Breast epithelium (tissue), 4 donors: ENCODE results near the gene CHST15. TPM values are rescaled to one million over a fixed set of nuclear protein-coding genes. Genes with fewer than 3 reads are reported as not detected.
A peak's percentile ranks its signal among the peaks of the same experiment; 100 is the strongest.

Experiments used
- DNase-seq, 2 donors: peaks; one replicate each; pipeline ENCODE4 v3.0.0-alpha.2; 2019; ENCODE audit warnings: low spot score in 2 of 2
- H3K27ac ChIP-seq, 2 donors: fragments of 200-600 bp; sonication (generic) in 1 of 2; one replicate each; pipeline ENCODE4 v1.5.1; 2016 to 2019; ENCODE audit warnings: mild to moderate bottlenecking in 1 of 2
- H3K27me3 ChIP-seq, 2 donors: fragments of 200-600 bp; sonication (generic) in 1 of 2; one replicate each; pipeline versions ENCODE4 v1.5.1 to v1.6.0; 2017 to 2019; ENCODE audit warnings: control low read depth in 1 of 2, mild to moderate bottlenecking in 1 of 2
- H3K36me3 ChIP-seq: fragments of 200-600 bp; one replicate; pipeline ENCODE4 v1.5.1; 2019
- H3K4me1 ChIP-seq, 2 donors: fragments of 200-600 bp; sonication (generic); one replicate each; pipeline ENCODE4 v1.5.1; 2016 to 2019; ENCODE audit warnings: control low read depth in 1 of 2
- H3K4me3 ChIP-seq, 3 donors: fragments of 200-600 bp; sonication (generic); 1 replicate in 2 of 3; 2 replicates in 1 of 3; pipeline ENCODE4 v1.5.1; 2016 to 2019; ENCODE audit warnings: mild to moderate bottlenecking in 3 of 3, moderate library complexity in 2 of 3
- H3K9me3 ChIP-seq, 2 donors: fragments of 200-600 bp; sonication (generic) in 1 of 2; one replicate each; pipeline ENCODE4 v1.5.1; 2016 to 2019; ENCODE audit warnings: control low read depth in 1 of 2
- CTCF ChIP-seq, 3 donors: fragments of 450-650 bp; IDR thresholded peaks; one replicate each; pipeline ENCODE4 v1.5.1; 2016 to 2017; ENCODE audit warnings: antibody characterized with exemption in 3 of 3, mild to moderate bottlenecking in 3 of 3, moderate library complexity in 3 of 3
- POLR2A ChIP-seq: fragments of 450-650 bp; IDR thresholded peaks from one replicate; pipeline ENCODE4 v1.6.1; 2016; ENCODE audit warnings: antibody characterized with exemption, mild to moderate bottlenecking, moderate library complexity
- POLR2AphosphoS5 ChIP-seq, 3 donors: sonication (generic); formaldehyde crosslinking; IDR thresholded peaks; one replicate each; pipeline ENCODE4 v1.6.1; 2017; ENCODE audit warnings: antibody characterized with exemption in 3 of 3
- intact Hi-C: fragments of 100-400 bp; cut with DNase I; formaldehyde crosslinking; loops from one replicate; pipeline ENCODE4 v1.15.1; 2023; ENCODE audit warnings: low total_unique reads
- total RNA-seq, 3 donors: library from RNA; depleted of rRNA; stranded (reverse); fragments of >200 nt; gene quantifications; one replicate each; pipeline ENCODE4 v1.1.0, GENCODE V29; 2016

CHST15 gene
- total RNA-seq, 3 donors from 2014 or later = 19.0 to 57.8 (median 56.4) TPM

GRCh38 chr10:124065382-124066125, 27.8 kb downstream of the CHST15 start:
- no peaks in the 10 kb centered on the region for H3K36me3 ChIP-seq
- intact Hi-C loops = no loop called here
- peak overlapping the region; percentile 46 to 49 for H3K27ac ChIP-seq
- no peak overlapping the region for H3K4me3 ChIP-seq
- H3K4me1 ChIP-seq = peaks cover 4 to 5% of the 10 kb centered on the region in 2 donors
- no peaks in the 10 kb centered on the region for H3K9me3 ChIP-seq
- TF ChIP-seq POLR2A (no peak), CTCF (IDR thresholded peaks at IDR 0.05) (no peak), POLR2AphosphoS5 (IDR thresholded peaks at IDR 0.05) (no peak)
- H3K27me3 ChIP-seq = no peaks in the 10 kb centered on the region
- no peak for DNase-seq

- no peak for DNase-seq
- H3K9me3 ChIP-seq = no peaks in the 10 kb centered on the region
- no peak overlapping the region for H3K4me3 ChIP-seq
- no peak for TF ChIP-seq POLR2AphosphoS5 (IDR thresholded peaks at IDR 0.05)
- no peaks in the 10 kb centered on the region for H3K27me3 ChIP-seq
- H3K36me3 ChIP-seq = no peaks in the 10 kb centered on the region
- peak overlapping the region; percentile 46 to 82 for H3K27ac ChIP-seq
- H3K4me1 ChIP-seq = peaks cover 4 to 5% of the 10 kb centered on the region in 2 donors
- intact Hi-C loops = no loop called here
Measured at GRCh38 chr10:124064676-124065075, 28.7 kb downstream of the CHST15 start.

DNA sequence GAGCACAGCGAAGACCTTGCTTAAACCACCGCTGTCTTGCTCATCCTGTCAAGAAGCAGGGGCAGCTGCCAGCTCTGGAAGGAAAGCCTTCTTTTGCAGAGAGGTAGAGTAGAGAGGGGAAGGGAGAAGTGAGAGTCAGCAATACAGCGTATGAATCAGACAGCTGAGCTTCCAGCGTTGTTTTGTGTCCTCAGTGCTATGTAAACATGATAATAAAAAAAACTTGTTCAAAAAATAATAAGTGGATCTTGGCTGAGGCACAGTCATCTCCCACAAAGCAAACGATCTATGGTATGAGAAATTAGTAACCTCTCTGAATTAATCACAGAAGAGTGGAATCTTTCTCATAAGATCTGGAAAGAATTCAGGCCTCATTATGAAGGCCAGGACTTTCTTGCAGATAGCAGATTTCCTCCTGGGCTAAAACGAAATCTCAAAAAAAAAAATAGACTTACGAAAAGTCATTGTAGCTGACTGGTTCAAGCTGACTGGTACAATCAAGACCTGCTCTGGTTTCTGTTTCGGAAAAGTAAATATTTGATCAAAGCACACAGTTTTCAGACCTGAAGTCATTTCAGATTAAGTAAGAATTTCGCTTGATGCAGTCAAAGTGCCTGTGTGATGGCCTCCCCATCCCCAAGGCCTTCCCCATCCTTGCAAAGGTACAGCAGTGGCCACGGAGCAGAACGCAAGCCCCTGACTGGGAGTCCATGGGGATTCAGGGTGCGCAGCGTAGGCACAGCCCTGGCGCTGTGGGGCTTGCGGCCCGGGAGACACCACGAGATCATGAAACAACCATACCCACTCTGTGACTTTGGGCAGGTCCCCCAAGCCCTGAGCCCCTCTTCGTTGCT, 29.4 kb downstream of the CHST15 start:
- intact Hi-C loops = no loop called here
- DNase-seq = no peak
- peak overlapping the region in 2 of 3 donors; percentile 15 to 39 for H3K4me3 ChIP-seq
- H3K36me3 ChIP-seq = no peaks in the 10 kb centered on the region
- peaks cover 4 to 5% of the 10 kb centered on the region in 2 donors for H3K4me1 ChIP-seq
- peak overlapping the region; percentile 46 to 82 for H3K27ac ChIP-seq
- TF ChIP-seq POLR2A (no peak), POLR2AphosphoS5 (IDR thresholded peaks at IDR 0.05) (no peak), CTCF (IDR thresholded peaks at IDR 0.05) (no peak)
- H3K27me3 ChIP-seq = no peaks in the 10 kb centered on the region
- H3K9me3 ChIP-seq = no peaks in the 10 kb centered on the region

- Histone ChIP-seq H3K4me1 (peaks cover 4 to 8% of the 10 kb centered on the region in 2 donors), H3K36me3 (no peaks in the 10 kb centered on the region), H3K27ac (peak overlapping the region; percentile 46 to 82), H3K9me3 (no peaks in the 10 kb centered on the region), H3K27me3 (no peaks in the 10 kb centered on the region), H3K4me3 (no peak overlapping the region)
- TF ChIP-seq CTCF (IDR thresholded peaks at IDR 0.05) = no peak
- TF ChIP-seq POLR2AphosphoS5 (IDR thresholded peaks at IDR 0.05) = no peak
- no peak for TF ChIP-seq POLR2A
- intact Hi-C loops = no loop called here
- no peak for DNase-seq
Measured at GRCh38 chr10:124062390-124062789, 31.0 kb downstream of the CHST15 start.

- DNase-seq = no peak
- peaks cover 0 to 3% of the 10 kb centered on the region in 2 donors for H3K4me1 ChIP-seq
- TF ChIP-seq CTCF (IDR thresholded peaks at IDR 0.05) (no peak), POLR2AphosphoS5 (IDR thresholded peaks at IDR 0.05) (no peak), POLR2A (no peak)
Measured at GRCh38 chr10:124061030-124061429, 32.4 kb downstream of the CHST15 start.

More at GRCh38 chr10:124061030-124061429, 32.4 kb downstream of the CHST15 start:
- no peak overlapping the region for H3K4me3 ChIP-seq
- intact Hi-C loops = no loop called here
- no peaks in the 10 kb centered on the region for H3K27me3 ChIP-seq
- H3K36me3 ChIP-seq = no peaks in the 10 kb centered on the region
- H3K27ac ChIP-seq = no peak overlapping the region
- no peaks in the 10 kb centered on the region for H3K9me3 ChIP-seq
